ENCODE measurements around the gene XIRP2.

Gene XIRP2

DNA sequence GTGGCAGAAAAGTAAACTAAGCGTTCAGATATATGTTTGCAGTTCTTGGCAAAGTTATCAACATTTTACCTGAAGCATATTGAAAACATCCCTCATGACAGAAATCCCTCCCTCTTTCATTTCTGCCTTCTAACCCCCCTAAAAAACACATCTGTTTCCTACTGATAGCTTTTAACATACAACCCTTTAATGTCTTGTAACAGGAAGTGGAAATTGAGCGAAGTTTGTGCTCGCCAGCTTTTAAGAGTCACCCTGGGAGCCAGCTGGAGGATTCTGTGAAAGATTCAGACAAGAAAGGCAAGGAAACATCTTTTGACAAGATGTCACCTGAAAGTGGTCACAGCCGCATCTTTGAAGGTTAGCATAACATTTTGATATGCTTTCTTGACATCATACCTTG lies 247.4 kb downstream of the XIRP2 start:
- DNase-seq (ENCODE audit: low read depth in 2 of 2): no peak

DNA sequence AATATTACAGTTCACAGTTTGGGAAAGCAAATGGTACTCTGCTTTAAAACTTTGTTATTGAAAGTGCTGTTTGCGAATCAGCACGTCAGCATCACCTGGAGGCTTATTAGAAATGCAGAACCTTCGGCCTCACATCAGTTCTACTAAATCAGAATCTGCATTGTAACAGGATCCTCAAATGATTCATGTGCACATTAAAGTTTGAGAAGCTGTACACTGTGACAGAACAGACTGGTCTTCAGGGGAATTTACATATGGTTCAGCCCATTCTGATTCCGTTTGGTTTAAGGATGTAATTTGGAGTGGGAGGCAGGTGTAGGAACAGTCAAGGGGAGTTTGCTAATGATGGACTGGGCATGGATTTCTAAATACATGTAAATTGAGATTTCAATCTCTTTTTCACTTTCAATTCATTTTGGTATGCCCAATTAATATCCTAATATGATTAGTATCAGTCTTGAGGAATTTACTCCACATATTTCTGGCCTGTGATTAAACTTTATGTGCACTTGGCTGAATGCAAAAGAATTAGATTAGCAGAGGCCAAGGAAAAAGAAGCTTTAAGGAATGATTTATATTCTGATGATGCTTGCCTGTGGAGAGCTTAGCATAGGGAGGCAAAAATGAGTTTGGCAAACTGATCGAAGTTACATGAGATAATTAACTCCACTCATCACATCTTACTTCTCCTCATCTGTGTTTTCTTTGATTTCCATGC lies 248.8 kb downstream of the XIRP2 start:
- no peak for DNase-seq (ENCODE audit: low read depth in 2 of 2)

DNA sequence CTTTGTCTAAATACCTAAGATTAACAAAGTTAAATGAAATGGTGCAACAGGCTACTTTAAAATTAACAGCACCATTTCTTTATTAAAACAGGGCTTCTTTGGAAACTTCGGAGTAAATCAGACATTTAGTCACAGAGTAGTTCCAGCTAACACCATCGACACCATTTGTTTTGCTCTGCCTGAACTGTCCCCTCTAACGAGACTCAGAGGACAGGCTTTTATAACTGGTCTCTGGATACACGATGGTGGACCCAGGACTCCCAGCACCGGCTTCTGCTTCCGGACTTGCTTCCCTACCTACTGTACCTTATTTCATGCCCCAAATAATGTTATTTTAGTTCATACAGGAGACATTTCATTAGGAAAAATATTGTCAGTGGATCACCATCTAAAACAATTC lies 252.1 kb downstream of the XIRP2 start:
- no peak for DNase-seq (ENCODE audit: low read depth in 2 of 2)

DNA sequence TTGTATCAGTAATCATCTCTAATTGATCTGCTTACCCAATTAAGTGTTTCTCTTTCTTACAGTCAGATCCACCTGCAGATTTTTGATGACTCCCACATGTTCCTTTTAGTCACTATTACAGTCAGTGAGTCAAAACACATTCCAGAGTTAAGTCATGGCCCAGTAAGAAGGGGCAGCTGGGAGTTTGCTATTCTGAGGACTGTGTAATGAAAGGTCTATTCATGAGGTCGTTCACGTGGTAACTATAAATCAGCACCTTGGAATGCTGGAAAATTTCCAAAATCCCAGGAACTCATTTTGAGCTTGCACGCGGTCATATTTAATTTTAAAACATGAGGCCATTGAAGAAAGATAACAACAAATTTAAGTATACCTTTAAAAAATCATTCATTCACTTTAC lies 252.5 kb downstream of the XIRP2 start:
- no peak for DNase-seq (ENCODE audit: low read depth in 2 of 2)

DNA sequence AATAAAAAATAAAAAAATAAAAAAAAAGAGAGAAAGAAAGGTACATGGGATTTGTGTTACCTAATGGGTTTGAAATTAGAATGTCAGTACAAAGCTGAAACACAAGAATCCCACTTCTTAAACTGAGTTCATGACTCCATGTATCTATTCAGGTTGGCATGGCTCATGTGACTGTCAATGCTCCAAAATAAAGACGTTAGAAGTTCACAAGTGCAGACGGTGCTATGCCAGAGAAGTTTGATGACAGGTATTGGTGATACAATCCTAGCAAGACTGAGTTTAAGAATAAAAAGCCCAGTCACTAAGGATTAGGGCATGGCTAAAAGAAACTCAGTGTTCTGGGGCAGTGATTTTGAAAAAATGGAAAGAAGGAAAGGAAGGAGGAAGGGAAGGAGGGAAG lies 254.3 kb downstream of the XIRP2 start:
- DNase-seq (ENCODE audit: low read depth in 2 of 2): no peak

DNA sequence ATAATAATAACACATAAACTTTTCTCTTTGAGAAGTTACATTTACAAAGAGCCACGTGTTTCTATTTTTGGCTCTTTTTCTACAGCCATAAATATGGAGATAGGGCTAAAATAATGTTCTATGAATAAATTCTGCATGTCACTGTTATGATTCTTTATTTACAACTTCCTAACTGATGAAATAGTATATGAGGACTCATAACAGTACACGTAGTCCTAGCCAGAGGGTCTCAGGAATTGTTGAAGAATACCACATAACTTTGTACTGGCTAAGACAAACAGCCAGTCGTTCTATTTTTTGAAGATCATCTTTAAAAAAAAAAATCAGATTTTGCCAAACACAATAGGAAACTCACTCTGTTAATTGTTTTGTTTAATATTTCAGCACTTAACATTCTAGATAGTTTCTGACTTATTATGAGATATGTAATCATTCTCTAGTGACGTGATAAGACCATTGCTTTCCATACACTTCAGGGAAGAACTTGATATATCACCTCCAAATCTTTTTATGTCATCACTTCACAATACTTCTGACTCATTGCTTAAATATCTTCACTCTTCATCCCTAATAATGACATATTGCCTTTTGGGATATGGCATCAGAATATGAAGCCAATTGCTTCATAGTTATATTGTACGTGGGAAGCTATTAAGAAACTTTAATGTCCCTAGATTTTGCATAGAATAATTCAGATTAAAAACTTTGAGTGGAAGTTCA lies 256.1 kb downstream of the XIRP2 start:
- DNase-seq (ENCODE audit: low read depth in 2 of 2): no peak

DNA sequence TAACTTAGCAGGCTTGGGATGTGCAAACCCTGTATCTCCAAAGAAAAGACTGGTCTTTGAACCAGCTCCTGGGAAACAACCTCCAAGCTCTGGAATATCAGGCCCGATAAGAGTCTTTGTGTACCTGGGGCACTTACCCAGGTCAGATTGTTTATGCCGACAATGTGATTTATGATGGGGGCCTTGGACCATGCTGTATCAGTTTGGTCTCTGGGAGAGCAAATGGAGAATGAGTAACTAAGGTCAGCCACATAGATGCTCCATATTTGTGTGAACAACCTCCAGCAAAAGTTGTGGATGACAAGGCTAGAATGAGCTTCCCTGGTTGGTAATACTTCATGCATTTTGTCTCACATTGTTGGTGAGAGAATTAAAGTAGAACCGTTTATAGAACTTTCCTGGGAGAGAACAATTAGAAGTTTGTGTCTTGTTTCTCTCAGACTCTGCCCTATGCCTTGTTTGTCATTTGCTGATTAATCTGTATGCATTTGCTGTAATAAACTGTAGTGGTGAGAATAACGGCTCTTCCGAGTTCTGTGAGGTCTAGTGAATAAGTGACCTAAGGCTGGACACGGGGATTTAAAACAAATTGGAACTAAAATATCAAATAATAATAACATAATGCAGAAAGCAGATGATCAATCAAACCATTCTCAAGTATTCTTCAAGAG lies 259.1 kb downstream of the XIRP2 start:
- no peak for DNase-seq (ENCODE audit: low read depth in 2 of 2)

DNA sequence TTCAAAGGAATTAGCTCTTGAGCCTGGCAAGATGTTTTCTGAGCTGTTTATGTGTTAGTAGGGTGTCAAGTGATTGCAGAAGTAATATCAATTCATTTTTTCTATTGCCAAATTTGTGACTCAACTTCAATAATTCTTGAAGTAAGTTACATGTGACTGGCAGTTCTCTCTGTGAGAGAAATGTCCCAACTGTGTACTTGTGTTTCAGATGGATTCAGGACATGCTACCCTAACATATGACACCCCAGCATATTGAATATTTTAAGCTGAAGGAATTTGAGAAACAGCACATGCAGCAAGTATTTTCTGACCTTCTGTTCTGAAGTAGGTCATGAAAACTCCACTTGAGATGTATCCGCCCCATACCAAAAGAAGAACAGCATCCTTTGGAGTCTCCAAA lies 263.6 kb downstream of the XIRP2 start:
- no peak for DNase-seq (ENCODE audit: low read depth in 2 of 2)

DNA sequence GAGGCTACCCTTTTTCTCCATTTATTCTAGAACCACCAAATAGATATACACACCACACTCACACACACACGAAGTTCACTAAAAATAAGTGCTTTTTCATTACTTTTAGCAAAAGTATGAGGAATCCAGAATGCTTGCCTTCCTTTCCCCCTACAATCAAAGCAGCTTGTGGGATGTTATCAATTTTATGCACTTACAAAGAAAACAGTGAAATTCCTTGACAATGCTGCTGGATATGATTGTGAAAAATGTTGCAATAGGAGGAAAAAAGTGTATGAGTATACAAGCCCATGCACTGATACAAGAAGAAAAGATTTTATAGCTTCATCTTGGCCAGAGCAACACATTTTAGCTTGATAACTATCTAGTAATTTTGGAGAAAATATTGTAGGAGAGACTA lies 269.2 kb downstream of the XIRP2 start:
- DNase-seq (ENCODE audit: low read depth in 2 of 2): no peak

DNA sequence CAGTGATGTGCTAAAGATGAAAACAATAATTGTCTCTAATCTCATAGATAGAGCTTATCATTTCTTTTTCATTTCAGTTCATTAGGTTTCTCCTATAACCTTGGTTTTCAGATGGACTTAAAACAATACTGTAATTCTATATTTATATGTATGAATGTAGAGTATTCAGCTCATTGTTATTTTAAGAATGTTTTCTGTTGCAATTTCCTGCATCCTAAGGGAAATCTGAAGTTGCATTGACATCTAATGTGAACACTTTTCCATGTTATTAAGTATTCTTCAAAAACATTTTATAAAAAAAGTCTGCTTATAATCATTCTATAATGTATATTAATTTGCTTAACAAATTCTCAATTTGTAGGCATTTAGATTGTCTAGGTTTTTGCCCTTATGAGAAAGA lies 288.9 kb downstream of the XIRP2 start:
- no peak for DNase-seq (ENCODE audit: low read depth in 2 of 2)

DNA sequence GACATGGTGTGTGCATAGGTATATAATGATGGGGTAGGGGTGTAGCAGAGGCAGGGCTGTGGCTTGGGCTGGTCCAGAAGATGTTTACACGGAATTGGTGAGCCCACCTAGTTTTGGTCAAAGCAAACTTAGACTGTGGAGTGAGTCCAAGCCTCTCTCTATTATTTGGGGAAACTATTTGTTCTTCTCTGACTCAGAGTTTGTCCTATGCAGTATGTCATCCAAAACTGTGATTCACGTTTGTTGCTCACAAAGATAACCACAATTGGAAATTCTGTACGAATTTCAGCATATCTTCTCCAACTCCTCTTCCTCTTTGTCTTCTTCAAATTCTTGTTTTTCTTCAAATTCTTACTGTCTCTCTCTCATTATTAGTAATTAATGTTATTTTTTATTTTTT lies 292.9 kb downstream of the XIRP2 start:
- no peak for DNase-seq (ENCODE audit: low read depth in 2 of 2)

DNA sequence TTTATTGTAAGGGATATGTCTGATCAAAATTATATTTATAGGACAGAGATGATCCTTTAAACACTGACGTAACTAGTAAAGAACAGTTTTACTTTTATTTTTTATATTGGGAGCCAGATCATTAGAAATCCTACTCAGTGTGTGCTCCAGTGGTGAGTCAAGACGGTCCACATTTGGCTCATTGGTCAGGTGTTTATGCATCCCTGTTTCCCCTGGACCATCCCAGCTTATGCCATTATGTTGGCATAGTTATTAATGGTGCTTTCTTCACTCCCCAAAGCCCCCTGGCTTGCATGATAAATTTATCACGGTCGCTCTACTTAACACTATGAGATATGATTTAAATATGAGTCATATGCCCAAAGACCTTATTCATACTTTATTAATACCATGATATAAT lies 293.4 kb downstream of the XIRP2 start:
- no peak for DNase-seq (ENCODE audit: low read depth in 2 of 2)

DNA sequence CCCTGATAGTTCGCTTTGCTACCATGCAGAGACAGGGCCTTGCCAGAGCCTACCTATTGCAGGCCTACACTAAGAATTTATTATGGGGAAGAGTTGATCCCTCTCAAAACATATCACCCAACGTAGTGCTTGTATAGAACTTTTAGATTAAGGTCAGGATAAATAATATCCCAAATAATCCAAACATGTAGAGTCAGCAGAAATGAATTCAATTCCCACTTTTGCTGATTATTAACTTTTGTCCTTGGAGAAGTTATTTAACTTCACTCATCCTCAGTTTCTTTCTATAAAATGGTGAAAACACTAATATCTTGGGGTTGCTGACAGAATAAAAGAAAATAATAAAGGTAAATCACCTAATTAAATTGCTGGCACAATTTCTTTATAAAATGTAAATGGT lies 294.1 kb downstream of the XIRP2 start:
- DNase-seq (ENCODE audit: low read depth in 2 of 2): no peak

DNA sequence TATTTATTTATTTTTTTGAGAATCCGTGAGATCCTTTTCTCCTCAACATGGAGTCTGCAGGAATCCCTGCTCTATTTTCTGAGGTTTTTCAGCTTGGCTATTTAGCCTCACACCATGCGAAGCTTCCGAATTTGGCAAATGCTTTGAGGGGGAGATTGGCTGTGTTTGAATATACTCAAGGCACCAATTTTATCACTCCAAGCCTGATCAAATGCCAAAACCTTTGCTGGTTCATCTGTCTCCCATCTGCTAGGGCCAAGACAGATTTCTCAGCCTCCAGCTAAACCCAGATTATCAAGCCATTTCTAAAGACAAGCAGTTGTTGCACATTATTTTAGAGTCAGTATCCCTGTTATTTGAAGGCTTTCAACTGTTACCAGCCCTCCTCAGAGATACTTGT lies 295.7 kb downstream of the XIRP2 start:
- DNase-seq (ENCODE audit: low read depth in 2 of 2): no peak

DNA sequence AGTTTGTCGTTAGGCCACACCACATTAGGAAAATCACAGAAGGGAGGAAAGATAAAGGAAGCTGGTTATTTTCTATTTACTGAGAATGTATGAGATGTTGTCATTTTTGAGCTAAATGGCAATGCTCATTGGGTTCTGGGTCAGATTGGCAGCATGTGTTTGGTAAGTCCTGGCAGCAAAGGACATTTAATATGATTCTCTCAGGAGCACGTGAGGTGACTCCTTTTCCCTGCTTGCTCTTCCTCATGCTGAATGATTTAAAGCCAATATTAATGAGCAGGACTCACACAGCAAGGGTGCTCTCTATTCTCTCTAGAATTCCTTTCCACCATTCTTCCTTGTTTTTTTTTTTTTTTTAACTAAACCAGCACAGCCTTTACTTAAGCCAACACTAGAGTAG lies 298.2 kb downstream of the XIRP2 start:
- no peak for DNase-seq (ENCODE audit: low read depth in 2 of 2)

DNA sequence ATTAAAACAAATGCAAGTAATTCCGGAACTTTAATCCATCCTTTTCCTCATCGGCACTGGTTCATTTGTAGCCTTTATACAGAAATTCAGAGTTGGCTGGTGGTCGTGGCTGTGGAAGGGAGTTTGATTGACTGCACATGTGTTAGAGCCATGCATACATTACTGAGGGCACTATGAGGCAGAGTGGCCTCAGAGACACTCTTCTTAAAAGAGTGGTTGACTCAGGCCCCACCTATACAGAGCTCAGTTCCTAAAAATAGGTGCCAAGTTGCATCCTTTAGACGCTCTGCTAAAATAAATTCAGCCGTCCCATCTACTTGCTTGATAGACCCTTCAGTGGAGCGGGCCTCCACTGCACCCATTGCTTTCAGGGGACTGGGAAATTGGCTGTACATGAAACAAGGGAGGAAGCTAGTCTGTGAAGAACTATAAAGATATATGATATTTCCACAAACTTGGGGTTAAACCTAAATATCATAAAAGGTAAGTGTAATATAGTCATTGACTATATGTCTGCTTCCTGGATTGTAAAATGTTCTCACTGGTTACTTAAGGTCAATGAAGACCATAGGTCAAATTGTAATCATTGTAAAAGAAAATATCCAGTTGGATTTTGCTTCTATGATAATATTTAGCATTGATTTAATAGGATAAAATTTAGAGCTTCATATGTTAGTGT lies 298.9 kb downstream of the XIRP2 start:
- DNase-seq (ENCODE audit: low read depth in 2 of 2): no peak

DNA sequence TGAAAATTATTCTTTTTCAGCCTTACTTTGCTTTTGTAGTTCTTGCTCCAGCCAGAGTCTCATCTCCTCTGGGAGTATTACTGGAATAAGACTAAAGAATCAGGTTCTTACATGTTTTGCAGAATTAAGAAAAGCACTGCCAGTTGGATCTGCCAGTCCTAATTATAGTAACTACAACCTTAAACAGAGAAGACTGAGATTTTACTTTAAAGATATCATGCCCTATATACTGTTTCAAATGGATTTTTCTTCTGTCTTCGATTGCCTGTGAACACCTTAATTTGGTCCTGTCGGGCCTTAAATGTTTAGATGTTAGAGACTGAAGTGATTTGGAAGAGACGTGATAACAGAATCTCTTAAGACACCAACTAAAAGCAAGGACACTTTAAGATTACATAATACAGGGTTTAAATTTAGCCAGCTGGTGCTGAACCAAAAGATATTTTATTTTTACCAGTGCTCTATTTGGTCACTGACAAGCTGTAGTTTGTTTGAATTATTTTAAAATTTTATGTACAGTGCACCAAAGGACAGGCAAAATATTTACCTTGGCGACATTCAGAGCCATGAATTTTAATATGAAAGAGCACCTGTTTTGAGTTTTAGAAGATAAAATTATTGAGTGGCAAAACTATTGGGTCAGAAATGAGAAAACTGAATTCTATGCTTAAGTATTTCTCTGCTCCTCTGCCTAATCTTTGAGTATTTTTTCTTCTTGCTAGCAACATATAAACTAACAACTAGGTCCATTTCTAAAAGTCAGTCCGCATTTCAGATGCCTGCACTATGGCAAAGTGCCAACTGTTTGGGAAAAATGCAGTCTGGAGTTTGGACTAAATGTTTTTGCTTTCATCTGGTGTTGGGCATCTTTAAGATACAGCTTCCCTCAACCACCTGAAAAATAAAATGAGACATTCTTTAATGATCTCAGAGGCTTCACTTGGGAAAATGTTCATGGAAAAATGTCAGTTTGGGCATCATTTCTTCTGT lies 300.0 kb downstream of the XIRP2 start:
- no peak for DNase-seq (ENCODE audit: low read depth in 2 of 2)

DNA sequence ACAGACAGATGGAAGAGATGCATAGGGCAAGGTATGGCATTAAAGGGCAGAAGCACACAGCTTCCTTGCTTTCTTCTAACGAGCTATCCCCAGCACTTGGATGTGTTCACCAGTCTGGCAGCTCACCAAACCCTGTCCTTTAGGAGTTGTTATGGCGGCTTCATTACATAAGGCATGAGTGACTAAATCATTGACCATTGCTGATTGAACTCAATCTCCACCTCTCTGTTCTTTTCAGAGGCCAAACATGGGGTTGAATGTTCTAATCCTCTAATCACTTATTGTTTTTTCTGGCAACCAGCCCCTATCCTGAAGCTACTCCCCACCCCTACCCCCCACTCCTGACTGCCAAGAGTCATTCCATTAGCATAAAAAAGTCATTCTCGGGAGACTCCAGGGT lies 301.8 kb downstream of the XIRP2 start:
- DNase-seq (ENCODE audit: low read depth in 2 of 2): no peak

DNA sequence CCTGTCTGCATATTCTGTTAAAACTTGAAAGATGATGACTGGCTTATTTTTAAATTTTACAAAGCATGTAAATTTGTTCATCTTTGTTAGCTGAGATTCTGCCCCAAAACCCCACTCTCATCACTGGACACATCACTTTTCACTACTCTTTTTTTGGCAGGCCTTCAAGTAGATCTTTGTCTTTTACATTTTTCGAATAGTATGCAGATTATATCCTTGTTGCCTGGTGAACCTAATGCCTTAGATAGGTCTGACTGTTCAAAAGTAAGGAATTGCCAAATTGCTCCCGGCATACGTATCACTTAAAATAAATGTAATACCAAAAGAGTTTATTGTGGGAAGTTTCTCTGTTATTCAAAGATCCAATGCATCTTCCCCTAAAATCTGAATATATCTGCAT lies 303.3 kb downstream of the XIRP2 start:
- no peak for DNase-seq (ENCODE audit: low read depth in 2 of 2)

DNA sequence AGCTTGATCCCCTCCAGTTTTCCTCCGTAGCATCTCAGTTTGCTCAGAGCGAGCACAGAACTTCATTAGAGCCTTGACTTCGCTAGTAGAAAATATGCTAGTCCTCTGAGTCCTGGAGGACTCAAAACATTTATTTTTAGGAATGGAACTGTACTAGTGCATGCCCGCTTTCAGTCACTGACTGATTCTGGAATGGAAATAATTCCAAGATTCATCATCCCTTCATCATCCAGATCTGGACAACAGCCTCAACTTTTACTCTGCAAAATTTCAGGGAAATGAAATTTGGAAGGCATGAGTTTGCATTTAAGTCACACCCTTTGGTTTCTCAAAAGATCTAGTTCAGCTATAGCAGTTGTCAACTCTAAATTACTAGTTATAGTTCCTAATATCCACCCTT lies 304.6 kb downstream of the XIRP2 start:
- no peak for DNase-seq (ENCODE audit: low read depth in 2 of 2)

DNA sequence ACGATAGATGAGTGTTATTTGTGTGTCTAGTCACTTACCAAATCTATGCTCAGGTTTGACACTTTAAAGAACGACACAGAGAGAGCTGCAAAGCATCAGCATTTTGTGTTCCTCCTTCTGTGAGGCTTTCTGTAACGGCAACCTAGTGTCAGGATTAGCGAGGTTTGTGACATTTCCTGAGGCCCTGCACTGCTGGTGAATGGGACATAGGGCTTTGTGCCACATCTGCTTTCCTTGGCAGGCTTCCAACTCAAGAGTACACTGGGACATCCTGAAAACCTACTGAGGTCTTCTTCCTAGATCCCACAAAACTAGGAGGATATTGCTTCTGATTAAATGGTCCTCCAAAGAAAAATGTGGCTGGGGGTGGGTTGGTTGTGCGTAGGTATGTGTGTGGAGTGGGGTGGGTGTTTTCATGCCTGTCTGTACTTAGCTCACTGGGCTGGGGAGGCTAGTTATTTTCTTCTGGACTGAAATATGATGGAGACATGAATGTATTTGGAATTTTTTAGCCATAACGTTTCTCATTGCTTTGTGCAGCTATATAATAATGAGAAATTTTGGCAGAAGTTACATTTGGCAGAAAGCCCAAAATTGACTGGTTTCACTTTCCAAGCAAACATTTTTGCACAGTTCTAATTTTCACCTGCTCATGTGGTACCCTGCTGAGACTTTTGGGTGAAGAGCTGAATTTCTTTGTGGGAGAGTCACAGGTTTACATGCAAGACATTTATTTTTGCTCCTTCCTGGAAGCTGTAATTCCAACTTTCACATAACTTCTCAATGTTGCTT lies 308.4 kb downstream of the XIRP2 start:
- DNase-seq (ENCODE audit: low read depth in 2 of 2): no peak
